Activated CD4-positive, alpha-beta T cell treated with anti-CD3 and anti-CD28 coated beads, Interleukin-2, Interleukin-4, amounts not matched to agents 100 ng/mL and 50 ng/mL, durations not matched to agents 16 hours and 8 hours (primary cell): ENCODE data around the gene EAF1.
A peak's percentile ranks its signal among the peaks of the same experiment; 100 is the strongest.
"Not testable (repeated sequence)": the region's sequence is repeated elsewhere in the genome, so short reads cannot be mapped to it uniquely, and the experiment has no call there.

Experiments used
- DNase-seq: peaks from one replicate; pipeline ENCODE4 v3.0.0-alpha.2; 2020; ENCODE audit warnings: low spot score

EAF1 gene

DNA sequence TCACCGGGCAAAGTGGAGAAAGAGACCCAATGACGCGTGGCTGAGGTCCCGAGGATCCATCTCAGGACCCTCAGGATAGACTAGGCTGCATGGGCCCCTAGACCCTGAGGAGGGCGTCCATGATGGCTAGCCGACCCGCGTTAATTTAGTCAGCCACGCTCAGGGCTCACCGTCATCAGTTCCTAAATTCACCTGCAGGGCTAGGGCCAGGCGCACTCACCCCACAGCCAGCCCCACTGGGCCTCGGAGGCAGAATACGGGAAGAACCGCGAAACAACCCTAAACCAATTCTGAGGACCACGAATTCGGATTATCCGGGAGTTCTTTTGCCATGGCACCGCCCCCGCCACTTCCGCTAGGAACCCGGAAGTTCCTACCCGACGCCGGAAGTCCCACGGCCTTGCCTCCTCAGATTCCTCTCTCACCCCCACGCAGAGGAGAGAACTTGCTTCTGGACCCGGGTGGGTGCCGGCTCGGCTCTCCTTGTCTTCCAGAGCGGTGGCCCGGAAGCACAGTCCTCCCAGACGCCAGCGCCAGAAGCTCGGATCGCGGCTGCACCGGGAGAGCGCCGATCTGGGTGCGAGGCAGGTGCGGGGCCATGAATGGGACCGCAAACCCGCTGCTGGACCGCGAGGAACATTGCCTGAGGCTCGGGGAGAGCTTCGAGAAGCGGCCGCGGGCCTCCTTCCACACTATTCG is at the start of gene EAF1, which contains the start of gene METTL6:
Gene EAF1 (plus strand): TSS at position 417 of the 699 bp plus-strand sequence. CDS start 182 bp downstream, at position 599.
Gene METTL6 (minus strand): TSS at position 363 of the 699 bp plus-strand sequence. CDS start 1,033 bp downstream, outside the sequence.
- peak; percentile 85 for DNase-seq

- DNase-seq: peak; percentile 96
Observed at GRCh38 chr3:15377961-15378791, 49.2 kb upstream of the EAF1 start.

GRCh38 chr3:15380980-15381890 is 46.2 kb upstream of the EAF1 start:
- no peak for DNase-seq

- no peak for DNase-seq
Observed at GRCh38 chr3:15382405-15382923, 44.9 kb upstream of the EAF1 start.

GRCh38 chr3:15384510-15385237 is 42.7 kb upstream of the EAF1 start:
- no peak for DNase-seq

DNA sequence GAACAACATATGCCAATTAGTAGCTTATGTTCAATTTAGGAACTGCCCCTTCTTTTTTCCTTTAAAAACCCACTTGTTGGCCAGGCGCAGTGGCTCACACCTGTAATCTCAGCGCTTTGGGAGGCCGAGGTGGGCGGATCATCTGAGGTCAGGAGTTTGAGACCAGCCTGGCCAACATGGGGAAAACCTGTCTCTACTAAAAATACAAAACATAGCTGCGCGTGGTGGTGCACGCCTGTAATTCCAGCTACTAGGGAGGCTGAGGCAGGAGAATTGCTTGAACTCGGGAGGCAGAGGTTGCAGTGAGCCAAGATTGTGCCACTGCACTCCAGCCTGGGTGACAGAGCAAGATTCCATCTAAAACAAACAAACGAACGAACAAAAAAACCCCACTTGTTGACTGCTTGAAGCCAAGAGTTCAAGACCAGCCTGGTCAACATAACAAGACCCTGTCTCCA is 42.1 kb upstream of the EAF1 start:
- not testable (repeated sequence) for DNase-seq

DNA sequence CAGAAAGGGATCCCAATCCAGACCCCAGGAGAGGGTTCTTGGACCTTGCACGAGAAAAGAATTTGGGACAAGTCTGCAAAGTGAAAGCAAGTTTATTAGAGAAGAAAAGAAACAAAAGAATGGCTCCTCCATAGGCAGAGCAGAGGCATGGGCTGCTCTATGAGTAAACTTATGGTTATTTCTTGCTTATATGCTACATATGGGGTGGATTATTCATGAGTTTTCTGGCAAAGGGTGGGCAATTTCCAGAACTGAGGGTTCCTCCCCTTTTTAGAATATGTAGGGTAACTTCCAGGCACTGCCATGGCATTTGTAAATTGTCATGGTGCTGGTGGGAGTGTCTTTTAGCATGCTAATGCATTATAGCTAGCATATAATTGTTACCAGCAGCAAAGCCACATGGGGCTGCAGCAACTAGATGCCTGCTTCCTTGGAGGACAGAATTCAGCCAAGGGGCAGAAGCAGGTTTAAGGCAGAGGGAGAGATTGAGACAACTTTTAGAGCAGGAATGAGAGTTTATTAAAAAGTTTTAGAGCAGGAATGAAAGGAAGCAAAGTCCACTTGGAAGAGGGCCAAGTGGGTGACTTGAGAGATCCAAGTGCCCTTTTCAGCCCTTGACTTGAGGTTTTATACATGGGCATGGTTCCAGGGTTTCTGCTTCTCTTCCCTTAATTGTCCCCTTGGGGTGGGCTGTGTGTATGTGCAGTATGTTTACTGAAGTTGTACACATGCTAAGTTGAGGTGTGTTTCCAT is 41.3 kb upstream of the EAF1 start:
- DNase-seq: no peak

DNA sequence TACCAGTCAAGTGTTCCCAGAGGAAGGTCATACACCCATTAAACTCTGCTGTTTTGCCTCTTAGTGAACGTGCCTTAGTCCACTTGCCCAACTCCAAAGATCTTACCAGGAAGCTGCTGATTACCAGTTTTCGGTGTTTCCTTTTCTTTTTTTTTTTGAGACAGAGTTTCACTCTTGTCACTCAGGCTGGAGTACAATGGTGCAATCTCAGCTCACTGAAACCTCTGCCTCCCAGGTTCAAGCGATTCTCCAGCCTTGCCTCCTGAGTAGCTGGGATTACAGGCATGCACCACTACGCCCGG is 40.8 kb upstream of the EAF1 start:
- DNase-seq: not testable (repeated sequence)

DNA sequence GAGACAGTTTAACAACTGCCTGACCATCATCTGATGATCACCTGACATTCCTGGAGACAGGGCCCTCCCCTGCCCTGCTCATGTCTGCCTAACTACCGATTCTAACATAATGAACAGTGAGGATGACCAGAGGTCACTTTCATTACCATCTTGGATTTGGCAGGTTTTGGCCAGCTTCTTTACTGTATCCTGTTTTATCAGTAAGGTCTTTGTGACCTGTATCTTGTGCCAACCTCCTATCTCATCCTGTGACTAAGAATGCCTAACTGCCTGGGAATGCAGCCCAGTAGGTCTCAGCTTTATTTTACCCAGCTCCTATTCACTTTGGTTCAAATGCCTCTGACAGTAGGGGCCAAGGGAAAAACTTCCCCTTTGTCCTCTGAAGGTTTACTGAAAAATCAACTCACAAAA is 40.2 kb upstream of the EAF1 start:
- DNase-seq: no peak

- DNase-seq: no peak
Observed at GRCh38 chr3:15387735-15388134, 39.7 kb upstream of the EAF1 start.

DNA sequence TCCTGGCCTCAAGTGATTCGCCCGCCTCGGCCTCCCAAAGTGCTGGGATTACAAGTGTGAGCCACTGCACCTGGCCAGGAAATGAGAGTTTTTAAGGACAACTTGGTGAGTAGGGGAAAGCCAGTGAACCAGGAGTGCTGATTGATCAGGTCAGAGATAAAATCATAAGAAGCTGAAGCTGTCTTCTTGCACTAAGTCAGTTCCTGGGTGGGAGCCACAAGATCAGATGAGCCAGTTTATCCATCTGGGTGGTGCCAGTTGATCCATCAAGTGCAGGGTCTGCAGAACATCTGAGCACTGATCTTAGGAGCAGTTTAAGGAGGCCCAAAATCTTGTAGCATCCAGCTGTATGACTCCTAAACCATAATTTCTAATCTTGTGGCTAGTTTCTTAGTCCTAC is 39.1 kb upstream of the EAF1 start:
- DNase-seq: not testable (repeated sequence)

- DNase-seq: no peak
Observed at GRCh38 chr3:15390460-15390859, 36.9 kb upstream of the EAF1 start.

GRCh38 chr3:15391007-15391406 is 36.4 kb upstream of the EAF1 start:
- no peak for DNase-seq

DNA sequence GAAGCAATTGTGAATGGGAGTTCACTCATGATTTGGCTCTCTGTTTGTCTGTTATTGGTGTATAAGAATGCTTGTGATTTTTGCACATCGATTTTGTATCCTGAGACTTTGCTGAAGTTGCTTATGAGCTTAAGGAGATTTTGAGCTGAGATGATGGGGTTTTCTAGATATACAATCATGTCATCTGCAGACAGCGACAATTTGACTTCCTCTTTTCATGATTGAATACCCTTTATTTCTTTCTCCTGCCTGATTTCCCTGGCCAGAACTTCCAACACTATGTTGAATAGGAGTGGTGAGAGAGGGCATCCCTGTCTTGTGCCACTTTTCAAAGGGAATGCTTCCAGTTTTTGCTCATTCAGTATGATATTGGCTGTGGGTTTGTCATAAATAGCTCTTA is 34.1 kb upstream of the EAF1 start:
- not testable (repeated sequence) for DNase-seq

- DNase-seq: peak; percentile 22
Observed at GRCh38 chr3:15398731-15399133, 28.7 kb upstream of the EAF1 start.

GRCh38 chr3:15399970-15400369 is 27.4 kb upstream of the EAF1 start:
- no peak for DNase-seq

- no peak for DNase-seq
Observed at GRCh38 chr3:15401936-15402335, 25.5 kb upstream of the EAF1 start.

GRCh38 chr3:15403495-15403894 is 23.9 kb upstream of the EAF1 start:
- no peak for DNase-seq

DNA sequence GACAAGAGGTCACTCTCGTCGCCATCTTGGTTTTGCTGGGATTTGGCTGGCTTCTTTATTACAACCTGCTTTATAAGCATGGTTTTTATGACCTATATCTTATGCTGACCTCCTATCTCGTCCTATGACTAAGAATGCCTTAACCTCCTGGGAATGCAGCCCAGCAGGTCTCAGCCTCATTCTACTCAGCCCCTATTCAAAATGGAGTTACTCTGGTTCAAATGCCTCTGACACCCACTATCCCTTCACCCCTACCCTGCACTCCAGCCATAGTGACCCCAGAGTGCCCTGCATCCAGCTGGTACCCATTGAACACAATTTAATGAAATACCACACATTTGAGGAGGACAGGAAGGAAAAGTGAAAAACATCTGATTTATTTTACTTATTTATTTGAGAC is 23.4 kb upstream of the EAF1 start:
- DNase-seq: no peak

DNA sequence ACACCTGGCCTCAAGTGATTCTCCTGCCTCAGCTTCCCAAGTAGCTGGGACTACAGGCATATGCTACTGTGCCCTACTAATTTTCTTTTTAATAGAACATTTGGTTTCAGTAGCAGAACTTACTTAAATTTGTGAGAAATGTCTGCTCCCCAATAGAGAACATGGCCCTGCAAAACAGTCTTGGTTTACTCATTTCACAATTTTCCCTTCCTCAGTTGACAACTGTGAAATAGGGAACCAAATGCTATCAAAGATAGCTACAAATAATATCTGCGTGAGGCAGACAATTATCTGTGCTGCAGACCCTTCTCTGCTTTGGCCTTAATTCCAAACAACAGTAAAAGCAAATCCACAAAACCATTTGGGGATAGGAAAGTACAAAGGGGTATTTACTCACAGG is 22.6 kb upstream of the EAF1 start:
- DNase-seq: no peak
